Measurements from ENCODE around the gene RPL21.

Gene RPL21

GRCh38 chr13:27257648-27258253 lies 6.4 kb downstream of the RPL21 start:
- DNase-seq (ENCODE audit: low read depth), result no peak
- no peak overlapping the region for H3K4me3 ChIP-seq (replicated peaks; ENCODE audit: low read depth, low read length)
- TF ChIP-seq, protein P1, sequence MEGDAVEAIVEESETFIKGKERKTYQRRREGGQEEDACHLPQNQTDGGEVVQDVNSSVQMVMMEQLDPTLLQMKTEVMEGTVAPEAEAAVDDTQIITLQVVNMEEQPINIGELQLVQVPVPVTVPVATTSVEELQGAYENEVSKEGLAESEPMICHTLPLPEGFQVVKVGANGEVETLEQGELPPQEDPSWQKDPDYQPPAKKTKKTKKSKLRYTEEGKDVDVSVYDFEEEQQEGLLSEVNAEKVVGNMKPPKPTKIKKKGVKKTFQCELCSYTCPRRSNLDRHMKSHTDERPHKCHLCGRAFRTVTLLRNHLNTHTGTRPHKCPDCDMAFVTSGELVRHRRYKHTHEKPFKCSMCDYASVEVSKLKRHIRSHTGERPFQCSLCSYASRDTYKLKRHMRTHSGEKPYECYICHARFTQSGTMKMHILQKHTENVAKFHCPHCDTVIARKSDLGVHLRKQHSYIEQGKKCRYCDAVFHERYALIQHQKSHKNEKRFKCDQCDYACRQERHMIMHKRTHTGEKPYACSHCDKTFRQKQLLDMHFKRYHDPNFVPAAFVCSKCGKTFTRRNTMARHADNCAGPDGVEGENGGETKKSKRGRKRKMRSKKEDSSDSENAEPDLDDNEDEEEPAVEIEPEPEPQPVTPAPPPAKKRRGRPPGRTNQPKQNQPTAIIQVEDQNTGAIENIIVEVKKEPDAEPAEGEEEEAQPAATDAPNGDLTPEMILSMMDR (IDR thresholded peaks at IDR 0.05; ENCODE audit: low read length, missing control alignments), result no peak

- TF ChIP-seq, protein P1 (IDR thresholded peaks at IDR 0.05; ENCODE audit: low read length, missing control alignments), result no peak
- no peak overlapping the region for H3K4me3 ChIP-seq (replicated peaks; ENCODE audit: low read depth, low read length)
- no peak for DNase-seq (ENCODE audit: low read depth)
Measured at GRCh38 chr13:27258637-27259386, 7.5 kb downstream of the RPL21 start.

DNA sequence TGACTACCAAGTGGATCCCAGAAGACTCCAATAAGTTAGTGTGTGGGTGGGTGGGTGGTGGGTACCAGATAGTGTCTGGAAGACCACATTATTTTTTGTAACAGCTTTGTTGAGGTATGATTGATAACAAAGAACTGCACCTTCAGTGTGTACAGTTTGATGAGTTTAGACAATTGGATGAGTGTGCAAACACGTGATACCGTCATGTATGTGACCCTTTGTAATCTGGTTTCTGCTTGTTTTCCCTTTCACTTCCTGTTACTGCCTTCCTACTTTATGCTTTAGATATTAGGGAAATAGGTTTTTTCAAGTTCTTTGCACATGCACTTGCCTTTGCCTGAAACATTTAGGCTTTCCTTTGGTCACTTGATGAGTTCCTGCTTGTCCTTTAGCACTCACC lies 8.5 kb downstream of the RPL21 start:
- TF ChIP-seq, protein P1 (IDR thresholded peaks at IDR 0.05; ENCODE audit: low read length, missing control alignments), result no peak
- DNase-seq (ENCODE audit: low read depth), result no peak
- H3K4me3 ChIP-seq (replicated peaks; ENCODE audit: low read depth, low read length), result no peak overlapping the region

- no peak for DNase-seq (ENCODE audit: low read depth)
- H3K4me3 ChIP-seq (replicated peaks; ENCODE audit: low read depth, low read length), result no peak overlapping the region
- TF ChIP-seq, protein P1 (IDR thresholded peaks at IDR 0.05; ENCODE audit: low read length, missing control alignments), result no peak
Measured at GRCh38 chr13:27261396-27261795, 10.0 kb downstream of the RPL21 start.

- DNase-seq (ENCODE audit: low read depth), result no peak
- no peak overlapping the region for H3K4me3 ChIP-seq (replicated peaks; ENCODE audit: low read depth, low read length)
- TF ChIP-seq, protein P1 (IDR thresholded peaks at IDR 0.05; ENCODE audit: low read length, missing control alignments), result no peak
Measured at GRCh38 chr13:27263438-27263837, 12.1 kb downstream of the RPL21 start.

DNA sequence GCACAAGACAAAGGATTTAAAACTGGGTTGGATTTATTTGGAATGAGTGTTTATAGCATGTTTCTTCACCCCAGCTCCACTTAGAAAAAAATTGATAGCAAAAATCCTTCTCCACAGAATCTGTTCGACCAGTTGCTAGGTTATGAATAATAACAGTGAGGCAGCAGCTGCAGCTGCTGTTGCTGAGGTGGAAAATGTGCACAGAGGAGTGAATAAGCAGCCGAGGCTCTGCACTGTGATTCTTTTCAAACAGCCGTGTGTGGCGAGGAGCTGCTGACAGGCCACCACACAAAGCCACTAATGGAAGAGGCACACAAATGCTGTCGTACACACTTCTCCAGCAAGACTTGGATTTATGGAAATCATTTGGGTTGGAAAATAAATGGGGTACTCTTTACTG lies 12.8 kb downstream of the RPL21 start:
- TF ChIP-seq, protein P1 (IDR thresholded peaks at IDR 0.05; ENCODE audit: low read length, missing control alignments), result no peak
- DNase-seq (ENCODE audit: low read depth), result peak; percentile 62
- no peak overlapping the region for H3K4me3 ChIP-seq (replicated peaks; ENCODE audit: low read depth, low read length)
